ENCODE results near the gene AQP6.

DNA sequence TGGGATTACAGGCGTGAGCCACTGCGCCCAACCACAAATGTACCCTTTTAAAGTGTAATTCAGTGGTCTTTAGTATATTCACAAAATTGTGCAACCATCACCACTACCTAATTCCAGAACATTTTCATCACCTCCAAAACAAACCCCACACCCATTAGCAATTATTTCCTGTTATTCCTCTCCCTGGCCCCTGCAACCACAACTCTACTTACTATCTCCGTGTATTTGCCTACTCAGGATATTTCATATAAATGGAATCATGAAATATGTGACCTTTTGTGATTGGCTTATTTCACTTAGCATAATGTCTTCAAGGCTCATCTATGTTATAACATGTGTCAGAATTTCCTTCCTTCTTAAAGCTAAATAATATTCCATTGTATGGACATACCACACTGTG, 38.2 kb upstream of the AQP6 start:
- TF ChIP-seq, protein P1, sequence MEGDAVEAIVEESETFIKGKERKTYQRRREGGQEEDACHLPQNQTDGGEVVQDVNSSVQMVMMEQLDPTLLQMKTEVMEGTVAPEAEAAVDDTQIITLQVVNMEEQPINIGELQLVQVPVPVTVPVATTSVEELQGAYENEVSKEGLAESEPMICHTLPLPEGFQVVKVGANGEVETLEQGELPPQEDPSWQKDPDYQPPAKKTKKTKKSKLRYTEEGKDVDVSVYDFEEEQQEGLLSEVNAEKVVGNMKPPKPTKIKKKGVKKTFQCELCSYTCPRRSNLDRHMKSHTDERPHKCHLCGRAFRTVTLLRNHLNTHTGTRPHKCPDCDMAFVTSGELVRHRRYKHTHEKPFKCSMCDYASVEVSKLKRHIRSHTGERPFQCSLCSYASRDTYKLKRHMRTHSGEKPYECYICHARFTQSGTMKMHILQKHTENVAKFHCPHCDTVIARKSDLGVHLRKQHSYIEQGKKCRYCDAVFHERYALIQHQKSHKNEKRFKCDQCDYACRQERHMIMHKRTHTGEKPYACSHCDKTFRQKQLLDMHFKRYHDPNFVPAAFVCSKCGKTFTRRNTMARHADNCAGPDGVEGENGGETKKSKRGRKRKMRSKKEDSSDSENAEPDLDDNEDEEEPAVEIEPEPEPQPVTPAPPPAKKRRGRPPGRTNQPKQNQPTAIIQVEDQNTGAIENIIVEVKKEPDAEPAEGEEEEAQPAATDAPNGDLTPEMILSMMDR (IDR thresholded peaks at IDR 0.05; ENCODE audit: borderline replicate concordance, extremely low read depth, low read length, poor library complexity, severe bottlenecking): no peak
- TF ChIP-seq EZH2 (IDR thresholded peaks at IDR 0.05; ENCODE audit: borderline replicate concordance, low read depth, low read length, severe bottlenecking): no peak
